Psoas muscle (tissue), 7 donors: ENCODE measurements around the gene DOCK1. TPM values are rescaled to one million over a fixed set of nuclear protein-coding genes. Genes with fewer than 3 reads are reported as not detected.

Experiments
- polyA plus RNA-seq, 3 donors: library from polyadenylated mRNA; stranded (reverse); fragments of 200-250 nt; gene quantifications; one replicate each; pipeline ENCODE4 v1.2.3, GENCODE V29; 2013
- total RNA-seq, 4 donors: library from RNA; stranded (reverse); fragmentation: NEBNext Ultra II Directional in 2 of 4; extraction: Animal tissue kit (Norgen Biotek cat#: 25700) in 2 of 4; gene quantifications; one replicate each; pipeline versions ENCODE4 v1.2.1 to v1.2.4, GENCODE V29; 2021 to 2023
- donor health status: healthy with polysubstance abuse.
- donor health status: DM: no; HTN: no; CAD: no; lungs with moderate emphysema.
- donor health status: Bipolar disorder and iron deficiency.
- donor health status: healthy.
- donor health status: DM: no; HTN: no; CAD: no.
- donor health status: DM: no; HTN: no; CAD: no.
- donor health status: DM: yes; HTN: yes; CAD: no.

The DOCK1 gene
- total and polyA plus RNA-seq, 7 donors, result 2.1 to 11.3 (median 5.4) TPM

Other genes with a start within 250 kb of the DOCK1 start
- gene C10orf90, start 234.7 kb upstream of the DOCK1 start, total RNA-seq, result under 1 TPM in 1 of 4 donors, not detected in 3; 0.39 TPM
- under 1 TPM in 2 of 3 donors, not detected in 1; 0.01 to 0.07 TPM for gene C10orf90, start 234.7 kb upstream of the DOCK1 start, polyA plus RNA-seq